HG03095 (cell line): ENCODE results near the gene FYCO1.

Experiments
- ATAC-seq: cut with Tn5 transposase; IDR thresholded peaks from one replicate; pipeline ENCODE4 v1.9.1; 2021; ENCODE audit warnings: moderate library complexity; ENCODE audit not compliant: unreplicated experiment

FYCO1 gene

DNA sequence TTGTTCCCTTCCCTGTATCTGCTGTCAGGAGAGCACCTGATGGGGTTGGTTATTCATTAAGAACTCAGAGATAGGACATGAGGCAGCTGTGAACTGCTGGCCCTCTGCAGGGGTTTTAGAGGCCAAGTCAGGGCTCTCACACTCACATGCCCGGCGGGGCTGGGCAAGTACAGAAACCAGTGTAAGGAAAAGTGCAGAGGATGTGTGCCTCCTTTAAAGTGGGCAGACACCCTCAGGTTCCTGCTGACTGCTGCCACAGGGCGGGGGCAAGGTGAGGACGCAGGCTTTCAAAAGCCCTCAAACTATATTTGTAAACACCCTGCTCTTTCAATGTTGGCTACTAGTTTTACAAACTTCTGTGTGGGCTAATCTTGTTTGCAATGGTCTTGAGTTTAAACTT, 30.0 kb downstream of the FYCO1 start:
- ATAC-seq, result no peak

DNA sequence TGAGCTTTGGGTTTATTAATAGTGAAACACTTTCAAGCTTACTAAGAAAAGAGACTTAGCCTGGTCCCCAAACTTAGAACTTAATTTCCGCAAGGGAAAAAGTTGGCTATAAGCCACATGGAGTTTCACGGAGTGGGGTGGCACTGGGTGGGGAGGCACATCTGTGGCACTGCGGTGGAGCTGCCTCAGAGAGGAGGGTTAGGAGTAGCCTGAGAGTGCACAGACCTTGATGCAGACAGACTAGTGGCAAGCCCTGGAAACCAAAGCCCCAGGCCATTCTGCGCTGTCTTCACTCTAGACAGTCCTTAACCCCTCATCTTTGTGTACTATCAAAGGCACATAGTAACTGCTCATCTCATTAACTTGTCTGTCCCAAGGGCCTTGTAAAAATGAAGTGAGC, 30.4 kb downstream of the FYCO1 start:
- no peak for ATAC-seq

DNA sequence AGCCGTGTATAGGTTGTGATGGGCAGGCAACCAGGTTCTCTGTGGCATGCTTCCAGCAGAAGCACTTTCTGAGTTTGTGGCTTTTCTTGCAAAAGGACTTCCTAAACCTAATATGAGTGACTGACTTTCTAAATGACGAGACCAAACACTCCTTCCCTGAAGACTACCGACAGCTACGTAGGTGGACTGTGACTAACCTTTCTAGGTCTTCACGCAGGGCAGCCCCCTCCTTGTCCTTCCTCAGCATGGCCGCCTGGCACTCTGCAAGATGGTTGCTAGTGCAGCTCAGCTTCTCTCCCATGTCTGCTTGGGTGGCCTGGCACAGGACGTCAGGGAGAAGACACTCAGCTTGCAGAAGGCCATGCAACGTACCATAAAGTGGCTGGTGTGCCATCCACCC, 31.5 kb downstream of the FYCO1 start:
- ATAC-seq, result no peak

DNA sequence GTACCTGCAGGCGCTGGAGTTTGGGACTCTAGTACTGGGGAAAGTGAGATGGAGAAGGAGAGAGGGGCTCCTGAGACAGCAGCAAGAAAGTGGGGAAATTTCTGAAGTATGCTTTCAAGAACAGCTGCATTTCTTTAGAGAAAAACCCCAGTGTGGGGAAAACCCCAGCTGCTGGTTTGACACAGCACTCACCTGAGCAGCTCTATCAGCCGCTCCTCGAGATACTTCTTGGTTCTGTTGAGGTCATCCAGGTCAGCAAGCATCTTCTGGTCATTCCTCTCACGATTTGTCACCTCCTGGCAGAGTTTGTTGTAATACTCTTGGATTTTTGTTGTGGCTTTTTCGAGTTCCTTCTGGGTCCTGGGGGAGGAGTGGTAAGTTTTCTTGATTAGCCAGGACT, 33.6 kb downstream of the FYCO1 start:
- ATAC-seq, result peak; percentile 72

DNA sequence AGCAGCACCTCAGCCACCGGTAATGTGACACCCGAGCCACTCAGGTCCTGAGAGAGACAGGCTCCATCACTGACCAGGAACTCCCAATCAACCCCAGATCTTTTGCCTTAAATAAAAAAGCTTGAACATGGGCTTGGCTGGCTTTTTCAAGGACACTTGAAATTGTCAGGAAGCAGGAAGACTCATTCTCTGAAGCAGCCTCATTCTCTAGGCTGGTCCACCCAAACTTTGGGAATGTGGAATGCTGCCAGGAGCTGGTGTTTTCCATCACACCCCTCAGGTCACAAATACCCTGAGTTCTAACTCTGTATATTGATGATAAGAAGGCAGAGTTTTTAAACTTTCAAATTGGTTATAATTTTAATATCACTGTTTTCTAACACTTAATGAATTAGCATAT, 35.3 kb downstream of the FYCO1 start:
- no peak for ATAC-seq

DNA sequence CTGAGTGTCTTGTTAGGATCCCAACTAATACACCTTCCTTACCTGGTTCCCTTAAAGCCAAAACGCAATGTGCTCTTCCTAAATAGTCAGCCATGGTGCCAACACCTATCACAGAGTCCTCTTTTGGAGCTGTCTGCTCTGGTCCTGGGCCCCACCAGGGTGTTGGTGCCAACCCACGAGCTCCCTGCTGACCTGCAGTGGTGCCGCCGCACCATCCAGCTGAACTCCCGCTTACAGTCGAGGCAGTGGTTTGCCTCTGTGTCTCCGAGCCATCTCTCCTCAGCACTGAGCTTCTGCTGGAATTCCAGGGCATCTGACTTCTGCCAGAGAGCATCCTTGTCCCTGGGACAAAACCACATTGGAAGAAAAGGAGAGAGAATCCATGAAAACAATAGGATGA, 36.4 kb downstream of the FYCO1 start:
- no peak for ATAC-seq

DNA sequence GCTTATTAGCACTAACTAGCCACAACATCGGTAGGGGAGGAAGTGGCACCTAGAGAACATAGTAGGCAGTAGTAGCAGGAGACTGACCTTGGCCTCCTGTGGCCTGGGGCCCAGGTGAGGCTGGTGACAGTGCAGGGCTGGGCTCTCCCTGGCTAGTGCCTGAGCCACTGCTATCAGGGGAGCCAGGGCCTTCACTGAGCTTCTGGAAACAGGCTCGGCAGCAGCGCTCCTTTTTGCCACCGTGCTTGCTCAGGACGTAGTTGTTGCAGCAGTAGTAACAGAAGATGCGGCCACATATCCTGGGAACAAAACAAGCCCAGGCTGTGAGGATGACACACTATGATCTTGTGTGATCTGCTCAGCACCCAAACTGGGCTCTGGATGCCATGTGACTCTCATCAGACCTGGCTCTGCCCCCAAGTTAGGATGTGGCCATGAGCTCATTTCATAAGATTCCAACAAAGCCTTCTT, 37.3 kb downstream of the FYCO1 start:
- ATAC-seq, result no peak

DNA sequence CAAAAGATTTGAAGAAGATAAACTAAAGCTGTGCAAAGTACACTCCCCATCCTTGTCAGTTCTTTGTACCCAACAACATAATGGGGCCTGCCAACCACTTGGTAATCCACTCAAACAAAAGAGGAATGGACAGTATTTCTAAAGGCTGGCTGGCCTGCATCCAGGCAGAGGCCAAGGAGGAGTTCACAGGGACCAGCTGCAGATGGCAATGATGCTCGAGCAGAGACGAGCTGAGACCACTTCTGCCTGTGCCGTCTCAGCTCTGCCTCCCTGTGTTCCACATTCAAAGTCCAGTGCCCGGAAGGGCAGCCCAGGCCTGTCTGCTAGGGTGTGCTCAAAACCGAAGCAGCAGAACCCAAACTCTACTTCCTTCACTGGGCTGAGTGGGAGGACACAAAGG, 38.0 kb downstream of the FYCO1 start:
- ATAC-seq, result no peak

DNA sequence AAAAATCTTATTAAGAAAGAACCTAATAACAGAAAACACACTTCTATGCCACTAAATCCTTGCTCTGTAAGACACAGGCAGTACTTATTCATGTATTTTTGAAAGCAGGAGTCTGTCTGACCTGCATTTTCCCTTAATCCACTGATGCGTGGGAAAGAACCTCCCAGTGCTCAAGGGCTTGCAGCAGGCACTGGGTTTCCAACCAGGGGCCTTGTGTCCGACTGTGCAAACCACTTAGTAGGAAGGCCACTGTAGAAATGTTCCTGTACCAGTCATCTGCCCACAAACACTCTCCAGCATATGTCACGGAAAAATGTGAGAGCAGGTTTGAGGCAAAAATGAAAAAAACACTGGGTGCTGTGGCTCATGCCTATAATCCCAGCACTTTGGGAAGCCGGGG, 39.9 kb downstream of the FYCO1 start:
- no peak for ATAC-seq

DNA sequence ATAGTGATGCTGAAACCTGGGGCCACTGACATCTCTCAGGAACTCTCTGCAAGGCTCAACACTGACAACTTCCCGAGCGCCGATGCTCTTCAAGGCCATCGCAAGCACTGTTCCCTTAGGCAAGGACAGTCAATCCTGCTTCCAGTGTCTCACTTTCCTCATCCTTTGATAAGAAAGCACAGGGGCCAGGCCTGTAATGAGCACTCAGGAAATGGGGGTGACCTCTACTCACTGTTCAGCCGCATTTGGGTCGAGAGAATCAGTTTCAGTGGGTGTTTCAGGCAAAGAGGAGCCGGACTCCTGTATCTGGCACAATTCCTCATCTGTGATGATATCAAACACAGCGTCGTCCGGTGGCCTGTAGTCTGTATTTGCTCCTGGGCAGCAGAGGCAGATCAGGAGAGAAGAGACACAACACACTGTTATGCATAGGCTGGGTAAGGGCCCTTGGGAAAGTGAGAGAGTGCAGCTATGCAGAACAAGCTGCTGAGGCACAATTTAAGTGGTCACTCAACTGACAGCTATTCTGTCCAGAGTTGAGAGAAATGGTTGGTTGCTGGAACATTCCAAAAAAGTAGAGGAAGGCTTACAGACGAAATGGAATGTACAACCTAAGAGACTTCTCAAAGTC, 40.5 kb downstream of the FYCO1 start:
- no peak for ATAC-seq

DNA sequence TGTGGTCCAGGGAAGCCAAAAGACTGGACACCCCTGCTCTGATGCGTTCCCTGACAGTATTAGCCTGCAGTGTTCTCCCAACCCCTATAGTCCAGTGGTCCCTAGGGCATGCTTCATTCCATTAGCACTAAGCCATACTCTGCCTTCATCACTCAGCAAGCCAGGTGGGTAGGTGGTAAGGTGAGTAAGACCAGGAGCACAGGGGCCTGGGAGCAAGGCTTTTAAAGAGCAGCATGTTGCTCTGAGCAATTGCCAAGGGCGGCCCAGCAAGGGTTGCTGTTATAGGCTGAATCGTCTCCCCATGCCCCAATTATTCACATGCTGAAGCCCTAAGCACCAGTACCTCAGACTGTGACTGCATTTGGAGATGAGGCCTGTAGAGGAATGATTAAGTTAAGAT, 41.3 kb downstream of the FYCO1 start:
- no peak for ATAC-seq

DNA sequence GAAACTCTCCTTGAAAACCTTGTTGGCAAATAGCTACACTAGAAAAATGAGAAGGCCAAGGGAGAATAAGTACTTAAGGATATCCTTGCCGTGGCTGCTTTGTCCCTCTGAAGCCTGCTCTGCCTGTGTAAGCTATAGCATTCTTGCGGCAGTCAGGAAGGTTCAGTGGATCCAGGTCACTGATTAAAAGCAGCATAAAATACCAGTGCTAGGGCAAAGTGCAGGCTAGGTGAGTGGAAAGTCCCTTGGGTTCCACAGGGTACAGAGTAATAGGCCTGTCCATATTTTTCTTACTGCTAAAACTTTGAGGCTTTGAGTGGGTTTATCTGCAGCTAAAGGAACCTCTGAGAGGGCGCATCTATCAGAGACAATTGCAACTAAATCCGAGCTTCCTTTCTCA, 42.1 kb downstream of the FYCO1 start:
- no peak for ATAC-seq

DNA sequence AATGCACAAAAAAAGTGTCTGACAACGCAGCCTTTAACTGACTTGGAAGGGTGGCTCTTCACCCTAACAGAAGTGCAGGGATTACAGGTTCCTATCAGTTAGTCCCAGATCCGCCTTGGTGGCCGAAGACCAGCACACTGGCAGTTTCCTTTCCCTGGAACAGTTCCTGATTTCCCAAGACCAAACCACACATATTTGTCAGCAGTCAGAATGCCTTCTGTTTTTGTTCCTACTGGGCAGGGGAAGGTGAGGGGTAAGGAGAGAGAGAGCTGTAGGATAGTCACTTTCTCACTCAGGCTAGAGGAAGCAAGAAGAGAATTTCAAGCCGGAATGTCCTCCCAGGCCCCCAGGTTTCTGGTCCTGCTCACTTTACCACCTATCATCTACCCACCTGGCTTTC, 43.2 kb downstream of the FYCO1 start:
- no peak for ATAC-seq

DNA sequence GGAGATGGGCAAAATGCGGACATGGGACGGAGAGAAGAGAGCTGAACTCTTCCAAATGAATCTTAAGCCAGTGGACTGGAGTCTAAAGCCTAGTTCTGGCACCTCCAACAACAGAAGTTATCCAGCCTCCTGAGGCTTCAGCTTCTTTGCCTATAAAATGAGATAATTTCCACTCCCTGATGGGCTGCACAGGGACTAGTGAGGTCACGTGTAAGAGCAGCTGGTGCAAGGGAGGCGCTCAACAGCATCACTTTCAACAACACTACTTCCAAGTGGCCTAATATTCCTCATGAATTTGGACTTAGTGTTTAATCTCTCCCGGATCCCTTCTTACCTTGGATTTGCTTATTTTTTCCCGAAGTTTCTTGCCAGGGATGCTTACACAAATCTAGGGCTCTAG, 43.7 kb downstream of the FYCO1 start:
- no peak for ATAC-seq

DNA sequence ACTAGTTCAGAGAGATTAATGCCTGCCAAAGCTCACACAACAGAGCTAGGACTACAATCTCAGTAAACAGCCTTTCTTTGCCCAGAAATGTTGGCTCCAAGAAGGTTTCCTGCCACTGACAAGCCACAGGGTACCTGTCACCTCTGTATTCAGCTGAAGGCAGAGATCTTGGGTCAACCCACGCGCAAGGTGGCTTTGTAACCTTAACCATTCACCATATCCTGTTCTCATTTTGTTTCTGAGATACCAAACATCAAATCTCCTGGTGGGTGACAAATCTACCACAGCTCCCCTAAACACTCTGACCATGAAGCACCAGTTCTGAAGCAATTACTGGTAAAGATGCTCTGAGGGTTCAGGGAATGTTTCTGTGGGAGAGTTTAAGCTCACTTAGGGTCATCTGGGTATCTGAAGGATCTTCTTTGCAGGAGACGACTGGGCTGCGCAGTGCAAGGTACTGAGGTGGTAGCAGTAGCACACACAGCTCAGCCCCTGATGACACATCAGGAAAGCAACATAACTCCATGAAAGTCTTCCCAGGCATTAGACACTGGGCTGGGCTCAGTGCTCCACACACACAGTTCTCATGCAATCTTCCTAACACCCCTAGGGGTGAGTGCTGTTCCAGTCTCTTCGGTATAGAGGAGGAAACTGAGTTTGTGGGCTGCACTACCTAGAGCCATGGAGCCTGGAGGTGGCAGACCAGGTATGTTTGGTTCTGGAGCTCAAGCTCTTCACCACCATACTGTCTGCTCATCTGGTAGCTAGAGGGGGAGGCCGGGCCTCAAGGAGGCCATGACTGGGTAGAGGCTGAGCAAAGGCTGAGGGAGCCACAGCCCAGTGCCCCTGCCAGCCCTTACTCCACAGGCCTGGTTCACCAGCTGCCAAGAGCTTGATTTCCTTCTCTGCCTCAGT, 44.7 kb downstream of the FYCO1 start:
- ATAC-seq, result no peak

DNA sequence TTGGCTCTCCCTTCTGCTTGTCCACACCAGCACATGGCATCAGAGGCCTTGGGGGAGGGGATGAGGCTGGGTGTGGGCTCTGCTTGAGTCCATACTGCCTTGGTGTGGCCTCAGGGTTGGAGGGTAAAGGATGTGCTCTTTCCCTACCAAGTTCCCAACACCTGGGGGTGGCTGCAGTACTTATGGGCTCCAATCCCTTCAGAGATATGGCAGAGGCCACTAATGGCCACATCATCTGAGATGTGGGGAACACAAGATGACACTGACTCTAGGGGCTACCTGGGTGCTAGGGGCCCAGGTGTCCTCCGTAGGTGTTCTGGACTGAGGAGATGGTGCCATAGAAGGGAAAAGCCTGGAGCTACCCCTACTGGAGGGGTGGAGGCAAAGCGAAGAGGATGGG, 45.5 kb downstream of the FYCO1 start:
- no peak for ATAC-seq

DNA sequence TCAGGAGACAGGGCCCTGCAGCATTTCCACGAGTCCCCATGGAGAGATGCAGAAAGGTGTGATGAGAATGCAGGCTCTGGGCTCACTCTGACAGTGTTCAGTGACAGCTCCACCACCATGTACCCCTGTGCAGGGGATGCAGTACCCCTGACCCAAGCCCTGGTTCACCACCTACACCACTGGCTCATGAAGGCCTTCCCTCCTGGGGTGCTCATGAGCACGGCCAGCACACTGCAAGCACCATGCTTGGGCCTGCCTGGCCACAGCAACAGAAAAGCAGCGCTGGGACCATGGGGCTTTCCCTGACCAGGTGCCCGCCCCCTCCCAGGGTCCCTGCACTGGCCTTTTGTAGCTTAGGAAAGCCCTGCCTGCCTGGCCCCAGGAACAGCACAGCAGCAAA, 46.2 kb downstream of the FYCO1 start:
- no peak for ATAC-seq

DNA sequence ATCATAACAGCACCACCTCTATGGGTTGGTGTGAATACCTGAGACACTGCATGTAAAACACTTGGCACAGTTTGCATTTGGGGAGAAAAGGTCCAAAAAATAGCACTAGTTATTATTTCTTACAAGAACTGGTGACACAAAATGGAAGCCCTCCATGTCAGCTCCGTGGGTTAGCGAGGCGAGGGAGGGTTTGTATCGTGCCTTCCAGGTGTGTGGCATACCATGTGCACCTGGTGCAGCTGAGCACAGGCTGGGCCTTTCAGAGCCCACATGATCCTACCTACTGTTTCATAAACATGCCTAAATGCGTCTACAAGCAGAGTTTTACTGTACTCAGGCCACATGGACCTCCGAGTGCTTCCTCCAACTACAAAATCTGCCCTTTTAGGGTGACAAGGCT, 46.7 kb downstream of the FYCO1 start:
- no peak for ATAC-seq

DNA sequence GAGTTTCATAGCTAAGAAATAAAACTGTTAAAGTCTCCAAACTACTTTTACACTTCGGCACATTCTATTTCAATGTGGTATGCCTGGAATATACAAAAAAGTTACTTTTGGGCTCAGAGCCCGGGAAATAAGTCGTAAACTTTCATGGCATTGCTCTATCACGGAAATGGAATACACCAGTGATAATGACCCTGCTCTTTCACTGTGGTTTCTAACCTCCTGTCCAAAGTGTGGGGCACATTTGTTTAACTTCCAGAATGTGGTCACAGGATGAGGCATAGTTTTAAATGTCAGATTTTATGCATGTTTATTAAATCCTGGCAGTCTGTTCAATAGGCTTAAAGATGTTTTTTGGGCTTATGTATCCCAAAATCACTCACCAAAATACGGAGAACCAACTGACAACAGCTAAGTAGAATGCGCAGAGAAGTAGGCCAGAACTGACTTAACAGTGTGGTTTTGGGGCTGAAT, 47.3 kb downstream of the FYCO1 start:
- no peak for ATAC-seq

DNA sequence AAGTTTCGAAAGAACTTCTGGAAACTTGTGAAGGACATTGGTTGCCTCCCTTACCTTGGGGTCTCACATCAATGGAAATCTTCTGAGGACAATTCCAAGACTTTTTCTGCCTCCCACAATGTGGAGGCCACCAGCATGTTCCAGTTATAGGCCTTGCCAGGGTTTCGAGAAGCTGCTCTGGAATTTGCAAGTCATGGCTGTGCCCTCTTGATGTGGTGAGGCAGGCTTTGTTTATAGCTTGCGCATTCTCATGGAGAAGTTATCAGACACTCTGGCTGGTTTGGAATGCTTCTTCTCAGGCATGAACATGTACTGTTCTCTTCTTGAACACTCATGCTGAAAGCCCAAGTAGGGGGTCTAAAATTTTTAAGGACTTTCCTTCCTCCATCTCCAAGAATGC, 48.3 kb downstream of the FYCO1 start:
- ATAC-seq, result no peak

DNA sequence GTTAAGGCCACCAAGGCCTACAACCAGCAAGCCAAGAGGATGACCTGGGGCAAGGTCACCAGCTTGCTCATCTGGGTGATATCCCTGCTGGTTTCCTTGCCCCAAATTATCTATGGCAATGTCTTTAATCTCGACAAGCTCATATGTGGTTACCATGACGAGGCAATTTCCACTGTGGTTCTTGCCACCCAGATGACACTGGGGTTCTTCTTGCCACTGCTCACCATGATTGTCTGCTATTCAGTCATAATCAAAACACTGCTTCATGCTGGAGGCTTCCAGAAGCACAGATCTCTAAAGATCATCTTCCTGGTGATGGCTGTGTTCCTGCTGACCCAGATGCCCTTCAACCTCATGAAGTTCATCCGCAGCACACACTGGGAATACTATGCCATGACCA, 48.7 kb downstream of the FYCO1 start:
- ATAC-seq, result no peak

DNA sequence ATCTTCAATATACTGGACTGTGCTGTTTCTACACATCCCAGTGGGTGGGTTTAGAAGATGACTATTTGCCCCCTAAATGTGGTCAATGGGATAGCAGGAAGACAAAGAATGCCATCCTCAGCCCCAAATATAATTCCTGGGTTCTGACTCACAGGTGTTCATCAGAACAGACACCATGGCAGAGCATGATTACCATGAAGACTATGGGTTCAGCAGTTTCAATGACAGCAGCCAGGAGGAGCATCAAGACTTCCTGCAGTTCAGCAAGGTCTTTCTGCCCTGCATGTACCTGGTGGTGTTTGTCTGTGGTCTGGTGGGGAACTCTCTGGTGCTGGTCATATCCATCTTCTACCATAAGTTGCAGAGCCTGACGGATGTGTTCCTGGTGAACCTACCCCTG, 49.3 kb downstream of the FYCO1 start:
- no peak for ATAC-seq
